ENCODE measurements around the gene LUZP2. TPM values are rescaled to one million over a fixed set of nuclear protein-coding genes. Genes with fewer than 3 reads are reported as not detected.

The LUZP2 gene
- total RNA-seq (2014; rRNA removed; shearing (Covaris generic)): not detected in 2 replicates

- in situ Hi-C loops (cut with HindIII; ENCODE audit: low sequenced_read_pairs): no loop called here
- DNase-seq (ENCODE audit: low spot score): peak; percentile 19
Observed at GRCh38 chr11:24496736-24497725, at the start of gene LUZP2. Gene LUZP2, plus strand, starts transcription at chr11:24497053.

- DNase-seq (ENCODE audit: low spot score): no peak
- in situ Hi-C loops (cut with HindIII; ENCODE audit: low sequenced_read_pairs): no loop called here
Observed at GRCh38 chr11:24453129-24453718, 43.6 kb upstream of the LUZP2 start.

GRCh38 chr11:24457985-24458384 lies 38.9 kb upstream of the LUZP2 start:
- DNase-seq (ENCODE audit: low spot score): no peak
- in situ Hi-C loops (cut with HindIII; ENCODE audit: low sequenced_read_pairs): no loop called here

GRCh38 chr11:24470431-24470830 lies 26.4 kb upstream of the LUZP2 start:
- DNase-seq (ENCODE audit: low spot score): no peak
- in situ Hi-C loops (cut with HindIII; ENCODE audit: low sequenced_read_pairs): no loop called here

- in situ Hi-C loops (cut with HindIII; ENCODE audit: low sequenced_read_pairs): no loop called here
Observed at GRCh38 chr11:24471084-24471483, 25.8 kb upstream of the LUZP2 start.

GRCh38 chr11:24478718-24479117 lies 18.1 kb upstream of the LUZP2 start:
- in situ Hi-C loops (cut with HindIII; ENCODE audit: low sequenced_read_pairs): no loop called here
- no peak for DNase-seq (ENCODE audit: low spot score)

More at GRCh38 chr11:24471084-24471483, 25.8 kb upstream of the LUZP2 start:
- DNase-seq (ENCODE audit: low spot score): no peak

- in situ Hi-C loops (cut with HindIII; ENCODE audit: low sequenced_read_pairs): no loop called here
- DNase-seq (ENCODE audit: low spot score): no peak
Observed at GRCh38 chr11:24489477-24489876, 7.4 kb upstream of the LUZP2 start.

GRCh38 chr11:24496386-24496735 lies 492 bp upstream of the LUZP2 start:
- DNase-seq (ENCODE audit: low spot score): peak; percentile 19
- in situ Hi-C loops (cut with HindIII; ENCODE audit: low sequenced_read_pairs): no loop called here

- in situ Hi-C loops (cut with HindIII; ENCODE audit: low sequenced_read_pairs): no loop called here
- no peak for DNase-seq (ENCODE audit: low spot score)
Observed at GRCh38 chr11:24497831-24498230, 978 bp downstream of the LUZP2 start.

GRCh38 chr11:24502425-24502824 lies 5.6 kb downstream of the LUZP2 start:
- DNase-seq (ENCODE audit: low spot score): no peak
- in situ Hi-C loops (cut with HindIII; ENCODE audit: low sequenced_read_pairs): no loop called here

GRCh38 chr11:24509114-24509513 lies 12.3 kb downstream of the LUZP2 start:
- in situ Hi-C loops (cut with HindIII; ENCODE audit: low sequenced_read_pairs): no loop called here
- DNase-seq (ENCODE audit: low spot score): no peak

GRCh38 chr11:24511511-24511910 lies 14.7 kb downstream of the LUZP2 start:
- no peak for DNase-seq (ENCODE audit: low spot score)
- in situ Hi-C loops (cut with HindIII; ENCODE audit: low sequenced_read_pairs): no loop called here

GRCh38 chr11:24513479-24514218 lies 16.8 kb downstream of the LUZP2 start:
- in situ Hi-C loops (cut with HindIII; ENCODE audit: low sequenced_read_pairs): no loop called here
- no peak for DNase-seq (ENCODE audit: low spot score)

- in situ Hi-C loops (cut with HindIII; ENCODE audit: low sequenced_read_pairs): no loop called here
- DNase-seq (ENCODE audit: low spot score): no peak
Observed at GRCh38 chr11:24514219-24514594, 17.4 kb downstream of the LUZP2 start.

GRCh38 chr11:24515632-24516031 lies 18.8 kb downstream of the LUZP2 start:
- DNase-seq (ENCODE audit: low spot score): no peak
- in situ Hi-C loops (cut with HindIII; ENCODE audit: low sequenced_read_pairs): no loop called here

- DNase-seq (ENCODE audit: low spot score): no peak
- in situ Hi-C loops (cut with HindIII; ENCODE audit: low sequenced_read_pairs): no loop called here
Observed at GRCh38 chr11:24516638-24517037, 19.8 kb downstream of the LUZP2 start.

- in situ Hi-C loops (cut with HindIII; ENCODE audit: low sequenced_read_pairs): no loop called here
Observed at GRCh38 chr11:24521601-24522000, 24.7 kb downstream of the LUZP2 start.

GRCh38 chr11:24524156-24524555 lies 27.3 kb downstream of the LUZP2 start:
- DNase-seq (ENCODE audit: low spot score): no peak
- in situ Hi-C loops (cut with HindIII; ENCODE audit: low sequenced_read_pairs): no loop called here

More at GRCh38 chr11:24521601-24522000, 24.7 kb downstream of the LUZP2 start:
- DNase-seq (ENCODE audit: low spot score): no peak

GRCh38 chr11:24531528-24531927 lies 34.7 kb downstream of the LUZP2 start:
- in situ Hi-C loops (cut with HindIII; ENCODE audit: low sequenced_read_pairs): no loop called here
- DNase-seq (ENCODE audit: low spot score): no peak

GRCh38 chr11:24543771-24544170 lies 46.9 kb downstream of the LUZP2 start:
- no peak for DNase-seq (ENCODE audit: low spot score)
- in situ Hi-C loops (cut with HindIII; ENCODE audit: low sequenced_read_pairs): no loop called here
